Mammary epithelial cell (primary cell): ENCODE measurements around the gene ELAC2.

Experiments
- EZH2 ChIP-seq: IDR thresholded peaks from 2 replicates; pipeline ENCODE4 v1.6.1; 2012; ENCODE audit warnings: low read length, inconsistent platforms, borderline replicate concordance
- TF ChIP-seq, protein P1 (sequence below), 2 donors: IDR thresholded peaks in 1 of 2; conservative IDR thresholded peaks in 1 of 2; 2 replicates each; pipeline ENCODE4 v1.5.1; 2011 to 2012; ENCODE audit warnings: inconsistent platforms in 2 of 2, low read length in 2 of 2, mild to moderate bottlenecking in 2 of 2, control low read depth in 1 of 2, low read depth in 1 of 2; ENCODE audit not compliant: insufficient read depth in 1 of 2; ENCODE audit errors: extremely low read depth in 1 of 2

DNA sequence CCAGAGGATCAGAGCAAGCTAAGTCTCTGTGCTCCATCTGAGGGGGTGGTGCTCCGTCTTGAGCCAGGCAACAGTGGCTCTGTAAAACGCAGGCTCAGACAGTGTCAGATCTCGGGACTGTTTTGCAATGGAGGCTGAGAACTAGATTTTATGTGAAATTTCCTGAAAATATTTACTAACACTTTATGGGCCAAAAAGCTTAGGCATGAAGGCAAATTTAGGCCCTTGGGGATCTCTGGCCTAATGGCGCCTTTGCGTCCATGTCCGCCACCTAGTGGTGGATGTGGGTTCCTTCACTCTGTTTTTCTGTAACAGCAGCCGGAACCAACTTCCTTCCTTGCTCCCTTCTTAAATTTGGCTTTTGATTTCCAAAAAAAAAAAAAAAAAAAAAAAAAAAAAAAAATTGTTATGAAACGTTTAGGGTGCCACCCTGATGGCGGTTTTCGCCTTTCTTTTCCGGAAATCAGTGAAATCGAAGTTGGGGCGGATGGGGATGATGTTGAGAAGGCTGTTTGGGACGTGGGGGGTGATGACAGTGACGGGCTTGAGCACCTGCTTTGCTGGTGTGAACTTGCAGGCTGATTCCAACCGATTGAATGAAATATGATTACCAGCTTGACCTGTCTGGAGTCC is 14.0 kb upstream of the ELAC2 start:
- no peak for TF ChIP-seq EZH2
- TF ChIP-seq, protein P1, sequence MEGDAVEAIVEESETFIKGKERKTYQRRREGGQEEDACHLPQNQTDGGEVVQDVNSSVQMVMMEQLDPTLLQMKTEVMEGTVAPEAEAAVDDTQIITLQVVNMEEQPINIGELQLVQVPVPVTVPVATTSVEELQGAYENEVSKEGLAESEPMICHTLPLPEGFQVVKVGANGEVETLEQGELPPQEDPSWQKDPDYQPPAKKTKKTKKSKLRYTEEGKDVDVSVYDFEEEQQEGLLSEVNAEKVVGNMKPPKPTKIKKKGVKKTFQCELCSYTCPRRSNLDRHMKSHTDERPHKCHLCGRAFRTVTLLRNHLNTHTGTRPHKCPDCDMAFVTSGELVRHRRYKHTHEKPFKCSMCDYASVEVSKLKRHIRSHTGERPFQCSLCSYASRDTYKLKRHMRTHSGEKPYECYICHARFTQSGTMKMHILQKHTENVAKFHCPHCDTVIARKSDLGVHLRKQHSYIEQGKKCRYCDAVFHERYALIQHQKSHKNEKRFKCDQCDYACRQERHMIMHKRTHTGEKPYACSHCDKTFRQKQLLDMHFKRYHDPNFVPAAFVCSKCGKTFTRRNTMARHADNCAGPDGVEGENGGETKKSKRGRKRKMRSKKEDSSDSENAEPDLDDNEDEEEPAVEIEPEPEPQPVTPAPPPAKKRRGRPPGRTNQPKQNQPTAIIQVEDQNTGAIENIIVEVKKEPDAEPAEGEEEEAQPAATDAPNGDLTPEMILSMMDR (conservative IDR thresholded peaks at IDR 0.05 in 1 of 2, IDR thresholded peaks at IDR 0.05 in 1 of 2; ENCODE audit: extremely low read depth in 1 of 2, insufficient read depth in 1 of 2, low read depth in 1 of 2, low read length in 2 of 2), result peak; percentile 85 to 89
